ENCODE data around the gene CENPU. TPM values are rescaled to one million over a fixed set of nuclear protein-coding genes. Genes with fewer than 3 reads are reported as not detected.

Gene CENPU
- total RNA-seq, 4 donors from 2014 or later = 1.0 to 3.0 (median 1.8) TPM

DNA sequence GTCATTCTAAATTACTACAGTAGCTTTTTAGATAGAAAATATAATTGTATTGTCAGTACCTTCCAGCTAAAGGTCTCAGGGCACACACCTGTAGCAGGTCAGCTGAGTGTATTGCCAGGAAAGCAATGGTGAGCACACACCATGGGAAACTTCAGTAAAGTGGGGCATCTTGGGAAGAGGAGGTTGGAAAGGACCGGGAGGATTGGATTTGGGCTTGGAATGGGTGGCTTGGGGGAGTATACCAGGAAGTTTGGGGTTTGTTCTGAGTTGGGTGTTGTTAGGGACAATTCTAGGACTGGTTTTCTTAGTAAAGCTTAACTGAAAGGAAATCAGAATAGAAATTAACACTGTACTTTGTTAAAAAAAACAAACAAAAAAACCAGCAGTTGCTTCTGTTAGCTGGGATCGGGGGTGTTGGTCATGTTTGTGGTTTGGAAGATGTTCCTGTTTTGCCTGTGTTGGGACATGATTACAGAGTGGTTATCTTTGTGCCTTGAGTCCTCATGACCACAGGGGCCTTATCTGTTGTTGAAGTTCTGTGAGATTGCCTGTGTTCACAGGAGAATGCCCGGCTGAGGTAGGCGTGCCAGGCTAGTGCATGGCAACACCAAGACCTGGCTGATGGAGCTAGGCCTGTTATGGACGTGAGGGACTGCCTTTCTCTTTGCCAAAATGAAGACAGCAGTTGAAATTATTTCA, 49.3 kb downstream of the CENPU start:
- Histone ChIP-seq H3K36me3 (peaks cover 0 to 67% (median 0%) of the 10 kb centered on the region in 3 donors), H3K9me3 (no peaks in the 10 kb centered on the region), H3K27ac (peak overlapping the region in 2 of 4 donors; percentile 3 to 28), H3K4me3 (no peak overlapping the region), H3K4me1 (peaks cover 0 to 14% (median 0%) of the 10 kb centered on the region in 4 donors), H3K27me3 (no peaks in the 10 kb centered on the region)
- 67 to 82% methylated on average over 5 of the region's 5 CpGs for WGBS, 2 donors
- TF ChIP-seq POLR2A (IDR thresholded peaks at IDR 0.05) (no peak), EP300 (IDR thresholded peaks at IDR 0.05) (no peak), CTCF (IDR thresholded peaks at IDR 0.05) (no peak)
- peak in 1 of 2 donors; percentile 11 for DNase-seq (ENCODE audit: low spot score in 2 of 2)

GRCh38 chr4:184681916-184682315, 52.0 kb downstream of the CENPU start:
- H3K4me1 ChIP-seq = peaks cover 0 to 14% (median 0%) of the 10 kb centered on the region in 4 donors
- no peak overlapping the region for H3K4me3 ChIP-seq
- 97 to 98% methylated on average over 1 of the region's 1 CpG for WGBS, 2 donors
- H3K27ac ChIP-seq = no peak overlapping the region
- TF ChIP-seq EP300 (IDR thresholded peaks at IDR 0.05) (no peak), POLR2A (IDR thresholded peaks at IDR 0.05) (no peak), CTCF (IDR thresholded peaks at IDR 0.05) (no peak)
- DNase-seq (ENCODE audit: low spot score in 2 of 2) = no peak
- H3K9me3 ChIP-seq = no peaks in the 10 kb centered on the region
- peaks cover 0 to 49% (median 0%) of the 10 kb centered on the region in 3 donors for H3K36me3 ChIP-seq
- H3K27me3 ChIP-seq = no peaks in the 10 kb centered on the region

DNA sequence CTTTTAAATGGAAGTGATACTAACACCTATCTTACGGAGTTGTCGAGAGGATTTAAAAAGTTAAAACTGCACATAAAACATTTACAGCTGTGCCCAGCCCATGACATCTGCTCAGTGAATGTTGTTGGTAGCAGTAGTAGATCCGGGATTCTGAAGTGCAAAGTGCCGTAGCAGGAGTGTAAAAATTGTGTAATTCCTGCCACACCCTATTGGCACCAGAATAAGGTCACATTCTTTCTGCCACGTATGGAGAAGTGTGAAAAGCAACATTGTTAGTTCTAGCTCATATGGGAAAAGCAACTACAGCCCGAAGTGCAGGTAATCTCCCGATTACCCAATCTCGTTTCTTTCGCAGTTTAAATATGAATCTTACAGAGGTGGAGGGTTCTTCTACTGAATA, 53.2 kb downstream of the CENPU start:
- 67 to 76% methylated on average over 9 of the region's 9 CpGs for WGBS, 2 donors
- TF ChIP-seq EP300 (IDR thresholded peaks at IDR 0.05) (peak in 1 of 2 donors; percentile 45), CTCF (IDR thresholded peaks at IDR 0.05) (no peak)

DNA sequence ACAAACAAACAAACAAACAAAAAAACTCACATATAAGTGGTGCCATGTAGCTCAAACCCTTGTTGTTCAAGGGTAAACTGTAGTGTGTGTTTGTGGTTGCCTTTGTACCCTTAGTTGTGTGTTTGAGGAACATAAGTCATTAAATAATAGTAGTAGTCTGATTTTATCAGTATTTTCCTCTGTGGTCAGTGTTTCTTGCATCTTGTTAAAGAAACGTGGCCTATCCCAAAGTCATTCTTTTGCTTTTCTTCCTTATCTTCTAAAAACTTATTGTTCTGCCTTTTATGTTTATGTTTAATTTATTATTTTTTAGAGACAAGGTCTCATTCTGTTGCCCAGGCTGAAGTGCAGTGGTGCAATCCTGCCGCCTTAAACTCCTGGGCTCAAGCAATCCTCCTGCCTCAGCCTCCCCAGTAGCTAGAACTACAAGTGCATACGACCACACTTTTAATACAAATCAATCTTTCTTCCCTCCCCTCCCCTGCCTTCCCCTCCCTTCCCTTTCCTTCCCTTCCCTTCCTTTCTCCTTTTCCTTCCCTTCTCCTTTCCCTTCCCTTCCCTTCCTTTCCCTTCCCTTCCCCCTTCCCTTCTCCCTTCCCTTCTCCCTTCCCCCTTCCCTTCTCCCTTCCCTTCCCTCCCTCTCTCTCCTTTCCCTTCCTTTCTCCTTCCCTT, 57.9 kb downstream of the CENPU start:
- Histone ChIP-seq H3K27me3 (no peaks in the 10 kb centered on the region), H3K4me1 (peaks cover 0 to 6% (median 0%) of the 10 kb centered on the region in 4 donors), H3K36me3 (peaks cover 0 to 61% (median 4%) of the 10 kb centered on the region in 3 donors), H3K27ac (no peak overlapping the region), H3K4me3 (no peak overlapping the region), H3K9me3 (no peaks in the 10 kb centered on the region)
- 88 to 90% methylated on average over 3 of the region's 3 CpGs for WGBS, 2 donors
- TF ChIP-seq CTCF (IDR thresholded peaks at IDR 0.05) = no peak
- no peak for TF ChIP-seq EP300 (IDR thresholded peaks at IDR 0.05)
- TF ChIP-seq POLR2A (IDR thresholded peaks at IDR 0.05) = no peak
- no peak for DNase-seq (ENCODE audit: low spot score in 2 of 2)

More for the DNA sequence above, 53.2 kb downstream of the CENPU start:
- DNase-seq (ENCODE audit: low spot score in 2 of 2) = no peak
- Histone ChIP-seq H3K4me3 (no peak overlapping the region), H3K36me3 (peaks cover 0 to 37% (median 0%) of the 10 kb centered on the region in 3 donors), H3K27me3 (no peaks in the 10 kb centered on the region), H3K9me3 (no peaks in the 10 kb centered on the region), H3K4me1 (peaks cover 0 to 14% (median 0%) of the 10 kb centered on the region in 4 donors), H3K27ac (no peak overlapping the region)

GRCh38 chr4:184675018-184675417, 58.9 kb downstream of the CENPU start:
- Histone ChIP-seq H3K9me3 (no peaks in the 10 kb centered on the region), H3K27ac (no peak overlapping the region), H3K27me3 (no peaks in the 10 kb centered on the region), H3K4me1 (no peaks in the 10 kb centered on the region), H3K4me3 (no peak overlapping the region), H3K36me3 (peaks cover 0 to 58% (median 4%) of the 10 kb centered on the region in 3 donors)
- DNase-seq (ENCODE audit: low spot score in 2 of 2) = no peak
- TF ChIP-seq CTCF (IDR thresholded peaks at IDR 0.05) (no peak), POLR2A (IDR thresholded peaks at IDR 0.05) (no peak), EP300 (IDR thresholded peaks at IDR 0.05) (no peak)
- WGBS, 2 donors = 95 to 97% methylated on average over 5 of the region's 5 CpGs
